ENCODE data around the gene PPP1R12C.

The PPP1R12C gene

GRCh38 chr19:55088543-55089341, 28.7 kb downstream of the PPP1R12C start:
- peak; percentile 50 for ATAC-seq
- TF ChIP-seq BACH2 (CRISPR knock-in tag; IDR thresholded peaks at IDR 0.05; ENCODE audit: borderline replicate concordance): no peak
- TF ChIP-seq ZNF565 (CRISPR knock-in tag; conservative IDR thresholded peaks at IDR 0.05; ENCODE audit: low read depth): no peak
- no peak for TF ChIP-seq POU6F1 (CRISPR knock-in tag; IDR thresholded peaks at IDR 0.05; ENCODE audit: borderline replicate concordance, low read depth)
- no peak for TF ChIP-seq SNAI2 (CRISPR knock-in tag; IDR thresholded peaks at IDR 0.05)
- TF ChIP-seq CSDC2 (CRISPR knock-in tag; IDR thresholded peaks at IDR 0.05): no peak
- TF ChIP-seq, protein P1, sequence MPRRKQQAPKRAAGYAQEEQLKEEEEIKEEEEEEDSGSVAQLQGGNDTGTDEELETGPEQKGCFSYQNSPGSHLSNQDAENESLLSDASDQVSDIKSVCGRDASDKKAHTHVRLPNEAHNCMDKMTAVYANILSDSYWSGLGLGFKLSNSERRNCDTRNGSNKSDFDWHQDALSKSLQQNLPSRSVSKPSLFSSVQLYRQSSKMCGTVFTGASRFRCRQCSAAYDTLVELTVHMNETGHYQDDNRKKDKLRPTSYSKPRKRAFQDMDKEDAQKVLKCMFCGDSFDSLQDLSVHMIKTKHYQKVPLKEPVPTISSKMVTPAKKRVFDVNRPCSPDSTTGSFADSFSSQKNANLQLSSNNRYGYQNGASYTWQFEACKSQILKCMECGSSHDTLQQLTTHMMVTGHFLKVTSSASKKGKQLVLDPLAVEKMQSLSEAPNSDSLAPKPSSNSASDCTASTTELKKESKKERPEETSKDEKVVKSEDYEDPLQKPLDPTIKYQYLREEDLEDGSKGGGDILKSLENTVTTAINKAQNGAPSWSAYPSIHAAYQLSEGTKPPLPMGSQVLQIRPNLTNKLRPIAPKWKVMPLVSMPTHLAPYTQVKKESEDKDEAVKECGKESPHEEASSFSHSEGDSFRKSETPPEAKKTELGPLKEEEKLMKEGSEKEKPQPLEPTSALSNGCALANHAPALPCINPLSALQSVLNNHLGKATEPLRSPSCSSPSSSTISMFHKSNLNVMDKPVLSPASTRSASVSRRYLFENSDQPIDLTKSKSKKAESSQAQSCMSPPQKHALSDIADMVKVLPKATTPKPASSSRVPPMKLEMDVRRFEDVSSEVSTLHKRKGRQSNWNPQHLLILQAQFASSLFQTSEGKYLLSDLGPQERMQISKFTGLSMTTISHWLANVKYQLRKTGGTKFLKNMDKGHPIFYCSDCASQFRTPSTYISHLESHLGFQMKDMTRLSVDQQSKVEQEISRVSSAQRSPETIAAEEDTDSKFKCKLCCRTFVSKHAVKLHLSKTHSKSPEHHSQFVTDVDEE (CRISPR knock-in tag; IDR thresholded peaks at IDR 0.05): no peak
- no peak for TF ChIP-seq TOX (CRISPR knock-in tag; IDR thresholded peaks at IDR 0.05; ENCODE audit: borderline replicate concordance)

DNA sequence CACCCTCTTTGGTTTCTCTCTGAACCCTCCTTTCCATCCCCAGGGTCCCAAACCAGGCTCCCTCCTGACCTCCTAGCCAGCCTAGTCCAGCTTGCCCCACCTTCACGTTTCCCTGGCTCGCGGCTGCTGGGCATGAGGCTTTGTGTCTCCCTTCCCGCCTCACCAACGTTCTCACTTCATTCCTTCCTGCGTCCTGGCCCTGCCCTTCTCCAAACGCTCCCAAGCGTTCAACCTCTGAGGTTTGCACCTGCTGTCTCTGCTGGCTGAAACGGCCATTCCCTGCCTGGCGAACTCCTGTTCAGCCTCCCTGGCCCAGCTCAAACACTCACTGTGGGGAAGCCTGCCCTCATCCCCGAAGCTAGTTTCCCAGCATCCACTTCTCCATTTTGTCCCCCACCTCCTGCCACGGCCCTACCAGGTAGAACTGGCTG, 29.4 kb downstream of the PPP1R12C start:
- TF ChIP-seq ARNTL (CRISPR knock-in tag; IDR thresholded peaks at IDR 0.05; ENCODE audit: borderline replicate concordance, low read depth) (no peak), SNAI2 (CRISPR knock-in tag; IDR thresholded peaks at IDR 0.05) (no peak), ZFP3 (CRISPR knock-in tag; IDR thresholded peaks at IDR 0.05) (peak; percentile 77)
- no peak for ATAC-seq

DNA sequence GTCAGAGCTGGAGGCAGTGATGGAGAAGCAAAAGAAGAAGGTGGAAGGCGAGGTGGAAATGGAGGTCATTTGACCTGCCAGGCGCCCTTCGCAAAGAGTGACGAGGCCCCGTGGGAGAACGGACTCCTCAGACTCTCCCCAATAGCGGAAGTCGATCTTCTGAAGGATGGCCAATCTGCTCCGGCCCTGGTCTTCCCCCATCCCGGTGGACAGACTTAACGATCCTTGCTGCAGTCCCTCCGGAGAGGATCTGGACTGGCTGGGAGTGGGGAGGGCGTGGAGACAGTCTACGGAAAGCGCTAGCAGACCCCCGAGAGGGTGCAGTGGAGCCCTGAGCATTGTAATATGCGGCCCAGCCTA, 29.9 kb downstream of the PPP1R12C start:
- no peak for ATAC-seq
- TF ChIP-seq, protein P1 (CRISPR knock-in tag; IDR thresholded peaks at IDR 0.05): no peak
- no peak for TF ChIP-seq ZFP30 (CRISPR knock-in tag; IDR thresholded peaks at IDR 0.05)
- no peak for TF ChIP-seq PPARA (CRISPR knock-in tag; IDR thresholded peaks at IDR 0.05; ENCODE audit: borderline replicate concordance)
- TF ChIP-seq ARNTL (CRISPR knock-in tag; IDR thresholded peaks at IDR 0.05; ENCODE audit: borderline replicate concordance, low read depth): no peak
- TF ChIP-seq, protein P2, sequence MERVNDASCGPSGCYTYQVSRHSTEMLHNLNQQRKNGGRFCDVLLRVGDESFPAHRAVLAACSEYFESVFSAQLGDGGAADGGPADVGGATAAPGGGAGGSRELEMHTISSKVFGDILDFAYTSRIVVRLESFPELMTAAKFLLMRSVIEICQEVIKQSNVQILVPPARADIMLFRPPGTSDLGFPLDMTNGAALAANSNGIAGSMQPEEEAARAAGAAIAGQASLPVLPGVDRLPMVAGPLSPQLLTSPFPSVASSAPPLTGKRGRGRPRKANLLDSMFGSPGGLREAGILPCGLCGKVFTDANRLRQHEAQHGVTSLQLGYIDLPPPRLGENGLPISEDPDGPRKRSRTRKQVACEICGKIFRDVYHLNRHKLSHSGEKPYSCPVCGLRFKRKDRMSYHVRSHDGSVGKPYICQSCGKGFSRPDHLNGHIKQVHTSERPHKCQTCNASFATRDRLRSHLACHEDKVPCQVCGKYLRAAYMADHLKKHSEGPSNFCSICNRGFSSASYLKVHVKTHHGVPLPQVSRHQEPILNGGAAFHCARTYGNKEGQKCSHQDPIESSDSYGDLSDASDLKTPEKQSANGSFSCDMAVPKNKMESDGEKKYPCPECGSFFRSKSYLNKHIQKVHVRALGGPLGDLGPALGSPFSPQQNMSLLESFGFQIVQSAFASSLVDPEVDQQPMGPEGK (CRISPR knock-in tag; IDR thresholded peaks at IDR 0.05; ENCODE audit: borderline replicate concordance): no peak
- no peak for TF ChIP-seq CSRNP3 (CRISPR knock-in tag; IDR thresholded peaks at IDR 0.05)
- TF ChIP-seq POU6F1 (CRISPR knock-in tag; IDR thresholded peaks at IDR 0.05; ENCODE audit: borderline replicate concordance, low read depth): no peak
- no peak for TF ChIP-seq CREB5 (CRISPR knock-in tag; IDR thresholded peaks at IDR 0.05; ENCODE audit: low read depth)
- TF ChIP-seq TOX (CRISPR knock-in tag; IDR thresholded peaks at IDR 0.05; ENCODE audit: borderline replicate concordance): no peak
- no peak for TF ChIP-seq CSDC2 (CRISPR knock-in tag; IDR thresholded peaks at IDR 0.05)
- TF ChIP-seq GLIS3 (CRISPR knock-in tag; IDR thresholded peaks at IDR 0.05): no peak
- no peak for TF ChIP-seq OSR1 (CRISPR knock-in tag; IDR thresholded peaks at IDR 0.05)
- TF ChIP-seq ZNF565 (CRISPR knock-in tag; conservative IDR thresholded peaks at IDR 0.05; ENCODE audit: low read depth): no peak
- TF ChIP-seq SNAI2 (CRISPR knock-in tag; IDR thresholded peaks at IDR 0.05): no peak
